K562 (cell line): ENCODE data around the gene GLMN. TPM values are rescaled to one million over a fixed set of nuclear protein-coding genes. Genes with fewer than 3 reads are reported as not detected.
A peak's percentile ranks its signal among the peaks of the same experiment; 100 is the strongest.

ENCODE experiments used
- BRF2 ChIP-seq: IDR thresholded peaks from 3 replicates; pipeline ENCODE4 v1.6.1; 2011; ENCODE audit warnings: borderline replicate concordance, mild to moderate bottlenecking; ENCODE audit not compliant: insufficient read length, insufficient read depth
- CUX1 ChIP-seq: fragments of 200-800 bp; sonication (Bioruptor generic); IDR thresholded peaks from 2 replicates; pipeline ENCODE4 v1.6.1; 2016; ENCODE audit warnings: missing genetic modification characterization, missing compliant biosample characterization
- HMBOX1 ChIP-seq: sonication (generic); IDR thresholded peaks from 2 replicates; pipeline ENCODE4 v1.6.1; 2016
- KDM5B ChIP-seq: fragments of 200-600 bp; sonication (generic); IDR thresholded peaks from 2 replicates; pipeline ENCODE4 v1.6.1; 2012; ENCODE audit warnings: low read depth, mild to moderate bottlenecking, moderate library complexity, low read length, control low read depth, inconsistent platforms; ENCODE audit not compliant: insufficient replicate concordance
- MCM5 ChIP-seq: fragments of 450-650 bp; IDR thresholded peaks from 2 replicates; pipeline ENCODE4 v1.6.1; 2016; ENCODE audit warnings: low read depth
- MYBL2 ChIP-seq, 2 experiments: fragments of 450-650 bp in 1 of 2; sonication (generic) in 1 of 2; formaldehyde crosslinking in 1 of 2; IDR thresholded peaks; 2 replicates each; pipeline versions ENCODE4 v1.6.1 to v1.8.1; 2017 to 2022; ENCODE audit warnings: borderline replicate concordance in 1 of 2, inconsistent platforms in 1 of 2, low read depth in 1 of 2, mild to moderate bottlenecking in 1 of 2, missing genetic modification reagents in 1 of 2, moderate library complexity in 1 of 2
- ZKSCAN8 ChIP-seq: fragments of 200-800 bp; sonication (Bioruptor generic); IDR thresholded peaks from 2 replicates; pipeline ENCODE4 v1.6.1; 2016; ENCODE audit warnings: missing genetic modification characterization, missing compliant biosample characterization
- ZNF316 ChIP-seq: fragments of 450-650 bp; IDR thresholded peaks from 2 replicates; pipeline ENCODE4 v1.6.1; 2016
- ZNF408 ChIP-seq: fragments of 250-450 bp; sonication (Bioruptor Pico); IDR thresholded peaks from 2 replicates; pipeline ENCODE4 v1.4.0; 2020; ENCODE audit warnings: low read depth, mild to moderate bottlenecking, moderate library complexity
- polyA plus RNA-seq, 8 experiments: library from polyadenylated mRNA; depleted of rRNA in 4 of 8; stranded (reverse) in 5 of 8; unstranded in 3 of 8; fragments of >200 nt; fragmentation: Nextera tagmentation in 2 of 8; fragmentation: Illumina TruSeq in 1 of 8; extraction: Ambion mirVana in 2 of 8; extraction: Trizol in 1 of 8; gene quantifications; 2 replicates each; pipeline versions ENCODE4 v1.2.1 to v1.2.3, GENCODE V29; 2011 to 2014; ENCODE audit warnings: inconsistent platforms in 1 of 8, missing spikeins in 1 of 8
- total RNA-seq, 7 experiments: library from RNA; depleted of rRNA in 6 of 7; stranded (reverse); fragments of >200 nt in 6 of 7; fragmentation: Illumina TruSeq in 2 of 7; extraction: Trizol in 2 of 7; gene quantifications; 2 replicates each; pipeline versions ENCODE4 v1.2.1 to v1.2.3, GENCODE V29; 2011 to 2021; ENCODE audit warnings: low replicate concordance in 1 of 7
- TF ChIP-seq, protein P1 (sequence below): fragments of 250-450 bp; sonication (Bioruptor Pico); IDR thresholded peaks from 2 replicates; pipeline ENCODE4 v1.9.0; 2021; ENCODE audit warnings: mild to moderate bottlenecking, inconsistent platforms
- TF ChIP-seq, protein P2 (sequence below), 2 experiments: fragments of 450-650 bp; IDR thresholded peaks; 2 replicates each; pipeline ENCODE4 v1.6.1; 2016
- TF ChIP-seq, protein P3 (sequence below): sonication (generic); formaldehyde crosslinking; IDR thresholded peaks from 2 replicates; pipeline ENCODE4 v1.8.1; 2022; ENCODE audit warnings: missing genetic modification reagents

GLMN gene
- total and polyA plus RNA-seq, 9 of the 15 experiments (the other 6 are each of a cell fraction or from before 2014, with no cell fraction given) = 13.0 to 24.8 (median 19.0) TPM

- TF ChIP-seq ZNF316 (no peak), CUX1 (no peak), ZKSCAN8 (CRISPR knock-in tag) (no peak), MCM5 (no peak), MYBL2 (IDR thresholded peaks at IDR 0.05; ENCODE audit: low read depth) (no peak), MYBL2 (CRISPR knock-in tag; IDR thresholded peaks at IDR 0.05; ENCODE audit: borderline replicate concordance) (no peak), KDM5B (peak; percentile 86), HMBOX1 (no peak), ZNF408 (CRISPR knock-in tag) (no peak), BRF2 (no peak)
- TF ChIP-seq, protein P1, sequence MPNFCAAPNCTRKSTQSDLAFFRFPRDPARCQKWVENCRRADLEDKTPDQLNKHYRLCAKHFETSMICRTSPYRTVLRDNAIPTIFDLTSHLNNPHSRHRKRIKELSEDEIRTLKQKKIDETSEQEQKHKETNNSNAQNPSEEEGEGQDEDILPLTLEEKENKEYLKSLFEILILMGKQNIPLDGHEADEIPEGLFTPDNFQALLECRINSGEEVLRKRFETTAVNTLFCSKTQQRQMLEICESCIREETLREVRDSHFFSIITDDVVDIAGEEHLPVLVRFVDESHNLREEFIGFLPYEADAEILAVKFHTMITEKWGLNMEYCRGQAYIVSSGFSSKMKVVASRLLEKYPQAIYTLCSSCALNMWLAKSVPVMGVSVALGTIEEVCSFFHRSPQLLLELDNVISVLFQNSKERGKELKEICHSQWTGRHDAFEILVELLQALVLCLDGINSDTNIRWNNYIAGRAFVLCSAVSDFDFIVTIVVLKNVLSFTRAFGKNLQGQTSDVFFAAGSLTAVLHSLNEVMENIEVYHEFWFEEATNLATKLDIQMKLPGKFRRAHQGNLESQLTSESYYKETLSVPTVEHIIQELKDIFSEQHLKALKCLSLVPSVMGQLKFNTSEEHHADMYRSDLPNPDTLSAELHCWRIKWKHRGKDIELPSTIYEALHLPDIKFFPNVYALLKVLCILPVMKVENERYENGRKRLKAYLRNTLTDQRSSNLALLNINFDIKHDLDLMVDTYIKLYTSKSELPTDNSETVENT (CRISPR knock-in tag) = 0 out of 2 replicates have a peak, but pooled peaks have one; percentile 23
- TF ChIP-seq, protein P2, sequence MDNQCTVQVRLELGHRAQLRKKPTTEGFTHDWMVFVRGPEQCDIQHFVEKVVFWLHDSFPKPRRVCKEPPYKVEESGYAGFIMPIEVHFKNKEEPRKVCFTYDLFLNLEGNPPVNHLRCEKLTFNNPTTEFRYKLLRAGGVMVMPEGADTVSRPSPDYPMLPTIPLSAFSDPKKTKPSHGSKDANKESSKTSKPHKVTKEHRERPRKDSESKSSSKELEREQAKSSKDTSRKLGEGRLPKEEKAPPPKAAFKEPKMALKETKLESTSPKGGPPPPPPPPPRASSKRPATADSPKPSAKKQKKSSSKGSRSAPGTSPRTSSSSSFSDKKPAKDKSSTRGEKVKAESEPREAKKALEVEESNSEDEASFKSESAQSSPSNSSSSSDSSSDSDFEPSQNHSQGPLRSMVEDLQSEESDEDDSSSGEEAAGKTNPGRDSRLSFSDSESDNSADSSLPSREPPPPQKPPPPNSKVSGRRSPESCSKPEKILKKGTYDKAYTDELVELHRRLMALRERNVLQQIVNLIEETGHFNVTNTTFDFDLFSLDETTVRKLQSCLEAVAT (IDR thresholded peaks at IDR 0.05) = peak in 1 of 2 experiments; percentile 24; a peak in 2 of 4 replicates
- TF ChIP-seq, protein P3, sequence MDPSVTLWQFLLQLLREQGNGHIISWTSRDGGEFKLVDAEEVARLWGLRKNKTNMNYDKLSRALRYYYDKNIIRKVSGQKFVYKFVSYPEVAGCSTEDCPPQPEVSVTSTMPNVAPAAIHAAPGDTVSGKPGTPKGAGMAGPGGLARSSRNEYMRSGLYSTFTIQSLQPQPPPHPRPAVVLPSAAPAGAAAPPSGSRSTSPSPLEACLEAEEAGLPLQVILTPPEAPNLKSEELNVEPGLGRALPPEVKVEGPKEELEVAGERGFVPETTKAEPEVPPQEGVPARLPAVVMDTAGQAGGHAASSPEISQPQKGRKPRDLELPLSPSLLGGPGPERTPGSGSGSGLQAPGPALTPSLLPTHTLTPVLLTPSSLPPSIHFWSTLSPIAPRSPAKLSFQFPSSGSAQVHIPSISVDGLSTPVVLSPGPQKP (CRISPR knock-in tag) = no peak
Measured at GRCh38 chr1:92298573-92299476, at the start of gene GLMN, which contains the start of gene RPAP2 (continued).
